Fibroblast of the aortic adventitia (primary cell): Measurements from ENCODE around the gene LIF. TPM values are rescaled to one million over a fixed set of nuclear protein-coding genes. Genes with fewer than 3 reads are reported as not detected.

Experiments used
- DNase-seq: peaks from one replicate; pipeline ENCODE4 v3.0.0-alpha.2; 2010; ENCODE audit warnings: low read depth
- H3K4me3 ChIP-seq: 2 replicates; pipeline ENCODE4 v1.5.1; 2011; ENCODE audit warnings: low read depth, mild to moderate bottlenecking, control low read depth, low read length, moderate library complexity
- total RNA-seq: library from RNA; depleted of rRNA; stranded (reverse); fragments of >200 nt; gene quantifications from 2 replicates; pipeline ENCODE4 v1.2.3, GENCODE V29; 2012; ENCODE audit warnings: low replicate concordance
- TF ChIP-seq, protein P1 (sequence below): IDR thresholded peaks from 2 replicates; pipeline ENCODE4 v1.5.1; 2011; ENCODE audit warnings: mild to moderate bottlenecking, low read length, control low read depth, inconsistent platforms; ENCODE audit not compliant: insufficient read depth

Gene LIF
- total RNA-seq, 1 donor, result 6.2 TPM

DNA sequence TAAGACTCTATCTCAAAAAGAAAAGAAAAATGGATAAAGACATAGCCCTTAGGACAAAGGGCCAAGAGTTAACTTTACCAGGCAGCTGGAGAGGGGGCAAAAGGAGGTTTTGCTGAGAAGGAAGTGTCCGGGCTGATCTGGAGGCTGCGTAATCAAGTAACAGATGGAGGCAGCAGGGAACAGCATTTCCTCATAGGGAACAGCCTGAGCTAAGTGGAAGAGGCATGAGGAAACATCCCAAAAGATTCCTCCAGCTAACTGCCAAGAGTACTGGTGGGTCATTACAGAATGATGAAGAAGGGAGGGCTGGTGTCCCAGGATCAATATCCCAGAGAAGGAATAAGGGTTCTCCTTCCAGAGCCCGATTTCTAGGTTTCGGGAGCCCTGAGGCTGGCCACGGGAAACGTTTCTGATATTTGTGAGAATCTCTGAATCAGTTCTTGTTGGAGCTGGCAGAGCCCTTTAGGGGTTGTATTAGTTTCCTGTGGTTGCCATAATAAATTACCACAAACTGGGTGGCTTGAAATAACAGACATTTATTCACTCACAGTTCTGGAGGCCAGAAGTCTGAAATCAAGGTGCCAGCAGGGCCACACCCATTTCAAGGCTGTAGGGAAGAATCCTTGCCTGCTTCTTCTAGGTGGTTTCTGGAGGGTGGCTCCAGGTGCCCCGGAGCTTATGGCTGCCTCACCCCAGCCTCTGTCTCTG, 21.2 kb downstream of the LIF start:
- no peak for DNase-seq
- H3K4me3 ChIP-seq, result no peak overlapping the region
- TF ChIP-seq, protein P1, sequence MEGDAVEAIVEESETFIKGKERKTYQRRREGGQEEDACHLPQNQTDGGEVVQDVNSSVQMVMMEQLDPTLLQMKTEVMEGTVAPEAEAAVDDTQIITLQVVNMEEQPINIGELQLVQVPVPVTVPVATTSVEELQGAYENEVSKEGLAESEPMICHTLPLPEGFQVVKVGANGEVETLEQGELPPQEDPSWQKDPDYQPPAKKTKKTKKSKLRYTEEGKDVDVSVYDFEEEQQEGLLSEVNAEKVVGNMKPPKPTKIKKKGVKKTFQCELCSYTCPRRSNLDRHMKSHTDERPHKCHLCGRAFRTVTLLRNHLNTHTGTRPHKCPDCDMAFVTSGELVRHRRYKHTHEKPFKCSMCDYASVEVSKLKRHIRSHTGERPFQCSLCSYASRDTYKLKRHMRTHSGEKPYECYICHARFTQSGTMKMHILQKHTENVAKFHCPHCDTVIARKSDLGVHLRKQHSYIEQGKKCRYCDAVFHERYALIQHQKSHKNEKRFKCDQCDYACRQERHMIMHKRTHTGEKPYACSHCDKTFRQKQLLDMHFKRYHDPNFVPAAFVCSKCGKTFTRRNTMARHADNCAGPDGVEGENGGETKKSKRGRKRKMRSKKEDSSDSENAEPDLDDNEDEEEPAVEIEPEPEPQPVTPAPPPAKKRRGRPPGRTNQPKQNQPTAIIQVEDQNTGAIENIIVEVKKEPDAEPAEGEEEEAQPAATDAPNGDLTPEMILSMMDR, result no peak

DNA sequence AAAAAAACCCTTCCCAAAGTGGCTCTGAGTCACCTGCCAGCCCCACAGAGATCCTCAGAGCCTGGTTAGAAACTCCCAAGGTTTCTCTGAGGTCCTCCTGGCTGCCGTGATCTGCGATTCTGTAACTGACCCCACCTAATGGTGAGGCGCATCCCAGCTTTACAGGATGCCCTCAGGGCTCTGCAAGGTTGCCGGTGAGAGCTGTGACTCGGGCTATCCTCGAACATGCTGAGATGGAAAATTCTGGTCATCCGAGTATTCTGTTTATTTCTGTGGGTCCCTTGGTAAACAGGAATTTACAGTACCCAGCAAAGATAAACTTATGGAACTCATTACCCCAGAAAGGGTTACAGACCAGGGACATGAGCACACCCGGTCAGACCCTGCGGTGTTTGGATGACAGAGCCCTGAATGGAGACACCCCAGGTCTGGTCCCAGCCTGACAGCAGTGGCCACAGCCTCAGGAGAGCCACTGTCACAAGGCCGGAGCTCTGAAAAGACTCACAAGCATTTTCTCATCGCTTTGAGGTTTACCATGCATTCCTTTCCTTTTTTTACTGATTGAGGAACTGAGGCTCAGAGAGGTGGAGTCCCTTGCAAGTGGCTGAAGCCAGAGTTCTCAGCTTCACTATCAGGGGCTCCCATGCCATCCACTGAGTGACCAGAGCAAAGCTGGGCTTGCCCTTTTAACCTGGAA, 22.2 kb downstream of the LIF start:
- no peak for DNase-seq

DNA sequence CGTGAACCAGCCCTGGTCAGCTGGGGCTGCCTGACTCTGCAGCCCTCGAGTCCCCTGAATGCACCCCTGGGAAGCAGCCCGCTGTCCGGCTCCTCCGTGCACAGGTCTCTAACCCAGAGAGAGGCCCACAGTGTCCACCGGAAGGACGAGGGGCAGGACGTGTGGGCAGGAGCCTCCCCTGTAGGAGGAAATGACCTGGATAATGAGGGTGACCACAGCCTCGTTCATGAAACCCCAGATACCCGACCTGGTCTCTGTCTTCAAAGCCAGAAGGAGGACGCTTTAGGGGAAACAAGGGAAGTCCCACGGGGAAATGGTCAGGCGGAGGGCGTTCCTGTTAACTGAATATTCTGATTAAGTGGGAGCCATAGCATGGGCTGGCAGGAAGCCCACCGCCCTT, 23.3 kb downstream of the LIF start:
- no peak for DNase-seq
- no peak overlapping the region for H3K4me3 ChIP-seq
- TF ChIP-seq, protein P1, result no peak

More for the DNA sequence above, 22.2 kb downstream of the LIF start:
- H3K4me3 ChIP-seq, result no peak overlapping the region
- TF ChIP-seq, protein P1, result no peak

DNA sequence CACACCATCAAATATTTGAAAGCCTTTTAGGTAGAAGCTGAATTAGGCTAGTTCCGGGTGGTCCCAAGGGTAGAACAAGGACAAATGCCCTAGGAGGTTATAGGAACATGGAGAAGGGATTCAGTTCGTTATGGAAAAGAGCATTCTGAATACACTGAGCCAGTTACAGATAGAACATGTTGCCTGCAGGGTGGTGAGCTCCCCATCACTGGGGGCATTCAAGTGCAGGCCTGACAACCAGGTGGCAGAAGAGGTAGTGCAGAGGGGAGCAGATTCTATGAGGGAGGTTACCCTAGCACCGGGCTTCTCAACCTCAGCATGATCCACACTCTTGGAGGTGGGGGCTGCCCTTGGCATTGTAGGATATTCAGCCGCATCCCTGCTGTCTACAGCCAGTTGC, 24.2 kb downstream of the LIF start:
- TF ChIP-seq, protein P1, result no peak
- DNase-seq, result no peak
- H3K4me3 ChIP-seq, result no peak overlapping the region

DNA sequence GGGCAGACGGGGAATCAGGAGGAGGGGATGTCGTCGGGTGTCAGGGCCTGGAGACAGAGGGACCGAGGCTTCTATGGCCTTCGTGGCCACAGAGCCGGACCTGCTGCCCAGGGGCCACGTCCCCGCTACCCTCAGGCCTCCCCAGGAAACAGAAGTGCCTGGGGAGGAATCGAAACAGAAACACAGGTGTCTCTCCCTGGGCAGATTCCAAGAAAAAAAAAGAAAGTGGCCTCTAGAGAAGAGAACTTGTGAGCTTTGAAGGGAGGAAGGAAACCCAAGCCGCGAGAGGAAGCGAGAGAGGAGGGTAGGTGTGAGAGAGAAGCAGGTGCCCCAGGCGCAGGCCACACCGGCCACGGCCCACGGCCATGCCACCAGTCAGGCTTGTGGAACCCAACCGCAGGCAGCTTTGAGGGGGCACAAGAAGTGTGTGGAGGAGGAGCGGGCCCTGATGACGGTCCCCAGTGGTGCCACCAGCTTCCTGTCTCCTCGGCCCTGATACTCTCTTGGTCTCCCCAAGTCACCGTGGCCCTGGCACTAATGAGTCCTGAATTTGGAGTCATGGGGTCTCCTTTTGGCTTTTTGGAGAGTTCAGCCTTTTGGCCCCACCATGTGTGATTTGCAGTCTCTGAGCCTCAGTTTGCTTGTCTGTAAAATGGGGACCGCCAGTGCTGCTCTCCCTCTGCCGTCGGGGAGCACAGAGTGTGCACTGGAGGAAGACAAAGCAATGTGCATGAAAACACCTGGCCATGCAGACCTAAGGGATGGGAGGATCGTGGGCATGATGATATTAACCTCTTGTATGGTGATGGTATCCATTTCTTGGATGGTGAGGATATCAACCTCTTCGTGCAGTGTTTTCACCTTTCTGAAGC, 25.2 kb downstream of the LIF start:
- DNase-seq, result no peak
- H3K4me3 ChIP-seq, result no peak overlapping the region
- TF ChIP-seq, protein P1, result no peak

DNA sequence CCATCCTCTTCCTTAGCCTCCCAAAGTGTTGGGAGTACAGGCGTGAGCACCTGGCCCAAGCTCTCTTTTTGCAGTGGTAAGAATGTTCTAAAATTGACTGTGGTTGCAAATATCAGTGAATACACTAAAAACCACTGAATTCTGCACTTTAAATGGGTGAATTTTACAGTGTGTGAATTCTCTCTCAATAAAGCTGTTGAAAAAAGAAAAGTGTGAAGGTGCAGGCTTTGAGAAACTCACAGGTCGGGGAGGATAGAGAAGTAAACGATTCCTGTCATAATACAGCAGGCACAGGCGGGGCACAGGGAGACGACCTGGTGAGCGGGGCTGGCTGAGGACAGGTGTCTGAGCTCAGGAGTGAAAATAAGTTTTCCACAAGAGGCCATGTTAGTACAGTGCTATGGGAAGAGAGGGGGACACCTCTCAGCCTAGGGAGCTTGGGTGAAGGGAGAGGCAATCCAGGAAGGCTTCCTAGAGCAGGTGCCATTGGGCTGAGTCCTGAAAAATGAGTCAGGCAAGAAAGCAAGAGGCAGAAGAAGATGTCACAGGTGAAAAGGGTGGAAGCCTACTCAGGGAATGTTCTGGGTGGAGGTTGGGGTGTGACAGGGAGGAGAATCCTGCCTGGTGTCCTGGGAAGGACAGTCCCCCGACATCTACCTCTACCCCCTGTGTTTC, 26.1 kb downstream of the LIF start:
- TF ChIP-seq, protein P1, result no peak
- no peak for DNase-seq
- no peak overlapping the region for H3K4me3 ChIP-seq
